Left renal pelvis (tissue), 4 donors: Measurements from ENCODE around the gene KIF4A. TPM values are rescaled to one million over a fixed set of nuclear protein-coding genes. Genes with fewer than 3 reads are reported as not detected.

Source experiments
- DNase-seq, 4 donors: peaks; one replicate each; pipeline ENCODE4 v3.0.0-alpha.2; 2013; ENCODE audit warnings: low read depth in 4 of 4, low spot score in 3 of 4
- polyA plus RNA-seq, 4 donors: library from polyadenylated mRNA; unstranded; fragments of 120-200 nt; gene quantifications; one replicate each; pipeline ENCODE4 v1.2.1, GENCODE V29; 2013; ENCODE audit not compliant: insufficient read length in 4 of 4

KIF4A gene
- polyA plus RNA-seq, 4 donors: 14.1 to 18.7 (median 16.8) TPM

DNA sequence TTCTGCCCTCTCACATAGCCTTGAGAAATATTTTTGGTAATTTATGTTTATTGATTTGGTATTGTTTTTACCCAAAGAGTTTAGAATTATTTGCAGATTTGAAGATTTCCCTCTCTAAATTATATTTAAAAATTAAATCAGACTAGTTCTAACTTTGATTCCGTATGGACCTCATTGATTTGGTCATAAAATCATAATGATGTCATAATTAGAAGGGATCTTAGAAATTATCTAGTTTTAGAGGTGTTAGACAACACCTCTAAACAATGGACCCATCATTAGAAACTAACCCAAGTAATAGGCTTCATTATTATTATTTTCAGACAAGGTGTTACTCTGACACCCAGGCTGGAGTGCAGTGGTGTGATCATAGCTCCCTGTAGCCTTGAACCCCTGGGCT, 178.8 kb downstream of the KIF4A start:
- DNase-seq: no peak

Other genes with a start within 250 kb of the KIF4A start
- not detected for gene AWAT2, start 240.2 kb upstream of the KIF4A start, polyA plus RNA-seq
- gene OTUD6A, start 227.6 kb upstream of the KIF4A start, polyA plus RNA-seq: under 1 TPM in 1 of 4 donors, not detected in 3; 0.09 TPM
- gene IGBP1, start 156.7 kb upstream of the KIF4A start, polyA plus RNA-seq: 100 to 1,000 TPM in 2 of 4 donors, 10 to 100 TPM in 2; 86.7 to 109 (median 98.2) TPM
- not detected for gene DGAT2L6, start 112.6 kb upstream of the KIF4A start, polyA plus RNA-seq
- gene AWAT1, start 55.4 kb upstream of the KIF4A start, polyA plus RNA-seq: not detected
- under 1 TPM; 0.14 to 0.27 (median 0.21) TPM for gene P2RY4, start 29.9 kb upstream of the KIF4A start, polyA plus RNA-seq
- gene ARR3, start 21.8 kb upstream of the KIF4A start, polyA plus RNA-seq: 1 to 10 TPM in 1 of 4 donors, under 1 TPM in 3; 0.23 to 1.2 (median 0.51) TPM
- gene RAB41, start 7.9 kb upstream of the KIF4A start, polyA plus RNA-seq: 1 to 10 TPM in 1 of 4 donors, under 1 TPM in 3; 0.66 to 1.1 (median 0.86) TPM
- 10 to 100 TPM; 48.4 to 57.9 (median 55.1) TPM for gene PDZD11, start 177 bp upstream of the KIF4A start, polyA plus RNA-seq
- gene GDPD2, start 133.2 kb downstream of the KIF4A start, polyA plus RNA-seq: 1 to 10 TPM in 3 of 4 donors, under 1 TPM in 1; 0.37 to 2.4 (median 1.5) TPM
- gene DLG3, start 154.7 kb downstream of the KIF4A start, polyA plus RNA-seq: 10 to 100 TPM; 31.2 to 45.6 (median 42.1) TPM